ENCODE measurements around the gene DYNLRB1. TPM values are rescaled to one million over a fixed set of nuclear protein-coding genes. Genes with fewer than 3 reads are reported as not detected.
"Not testable (repeated sequence)": the region's sequence is repeated elsewhere in the genome, so short reads cannot be mapped to it uniquely, and the experiment has no call there.

DYNLRB1 gene
- 18.8 TPM for total RNA-seq

- DNase-seq, result peak; percentile 99
Measured at GRCh38 chr20:34516247-34517113, at the start of gene DYNLRB1. DYNLRB1 (plus strand) TSS chr20:34516422; CDS start chr20:34516459, 37 bp downstream.

GRCh38 chr20:34468951-34469350, 47.3 kb upstream of the DYNLRB1 start:
- peak; percentile 60 for DNase-seq

- DNase-seq, result peak; percentile 23
Measured at GRCh38 chr20:34472246-34472925, 43.8 kb upstream of the DYNLRB1 start.

GRCh38 chr20:34473262-34473883, 42.8 kb upstream of the DYNLRB1 start:
- peak; percentile 45 for DNase-seq

- DNase-seq, result peak; percentile 61
Measured at GRCh38 chr20:34475979-34476736, 40.1 kb upstream of the DYNLRB1 start.

GRCh38 chr20:34479627-34480026, 36.6 kb upstream of the DYNLRB1 start:
- no peak for DNase-seq

- not testable (repeated sequence) for DNase-seq
Measured at GRCh38 chr20:34482154-34482553, 34.1 kb upstream of the DYNLRB1 start.

GRCh38 chr20:34483585-34484220, 32.5 kb upstream of the DYNLRB1 start:
- DNase-seq, result not testable (repeated sequence)

GRCh38 chr20:34485068-34485634, 31.1 kb upstream of the DYNLRB1 start:
- DNase-seq, result no peak

- DNase-seq, result no peak
Measured at GRCh38 chr20:34491226-34491931, 24.8 kb upstream of the DYNLRB1 start.

GRCh38 chr20:34491932-34492509, 24.2 kb upstream of the DYNLRB1 start:
- DNase-seq, result no peak

GRCh38 chr20:34493646-34494045, 22.6 kb upstream of the DYNLRB1 start:
- peak; percentile 44 for DNase-seq

GRCh38 chr20:34495307-34495706, 20.9 kb upstream of the DYNLRB1 start:
- no peak for DNase-seq

- DNase-seq, result no peak
Measured at GRCh38 chr20:34495916-34496315, 20.3 kb upstream of the DYNLRB1 start.

GRCh38 chr20:34497596-34497995, 18.6 kb upstream of the DYNLRB1 start:
- DNase-seq, result not testable (repeated sequence)

- DNase-seq, result no peak
Measured at GRCh38 chr20:34500823-34501222, 15.4 kb upstream of the DYNLRB1 start.

- no peak for DNase-seq
Measured at GRCh38 chr20:34506480-34506879, 9.7 kb upstream of the DYNLRB1 start.

GRCh38 chr20:34507702-34508413, 8.4 kb upstream of the DYNLRB1 start:
- DNase-seq, result no peak

GRCh38 chr20:34510575-34510974, 5.6 kb upstream of the DYNLRB1 start:
- no peak for DNase-seq

- DNase-seq, result no peak
Measured at GRCh38 chr20:34511891-34512265, 4.3 kb upstream of the DYNLRB1 start.
